Measurements from ENCODE around the gene COPRS.
"Not testable (repeated sequence)": the region's sequence is repeated elsewhere in the genome, so short reads cannot be mapped to it uniquely, and the experiment has no call there.

The COPRS gene

DNA sequence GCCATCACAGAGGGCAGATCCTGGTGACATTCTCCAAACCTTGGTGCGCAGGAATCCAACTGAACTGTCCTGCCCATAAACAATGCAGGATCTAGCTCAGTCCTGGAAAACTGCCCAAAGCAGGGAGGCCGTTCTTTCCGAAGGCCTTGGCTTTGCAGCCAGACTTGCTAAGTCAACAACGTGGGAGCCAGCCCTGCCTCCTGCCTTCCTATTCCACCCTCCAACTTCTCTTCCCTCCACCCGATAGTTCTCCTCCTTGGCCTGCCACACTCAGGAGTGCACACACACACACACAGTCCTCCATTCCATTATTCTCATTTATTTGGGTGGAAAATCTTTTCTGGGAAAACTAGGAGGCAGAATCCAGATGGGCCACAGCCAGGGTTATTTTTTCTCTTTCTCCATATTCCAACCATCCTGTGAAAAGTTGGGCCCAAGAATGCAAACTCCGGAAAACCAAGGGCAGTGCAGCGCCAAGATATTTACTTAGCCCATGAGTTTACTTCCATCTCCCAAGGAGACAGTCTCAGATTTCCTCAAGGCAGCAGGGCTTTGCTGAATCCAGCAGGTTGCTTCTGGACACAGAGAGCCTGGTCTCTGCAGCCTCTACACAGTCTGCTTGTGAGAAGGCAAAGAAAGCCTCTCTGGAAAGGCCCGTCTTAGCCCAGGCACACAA, 15.8 kb downstream of the COPRS start:
- DNase-seq, result no peak

- DNase-seq, result no peak
These were observed 16.6 kb downstream of the COPRS start for GRCh38 chr17:31842195-31843069.

DNA sequence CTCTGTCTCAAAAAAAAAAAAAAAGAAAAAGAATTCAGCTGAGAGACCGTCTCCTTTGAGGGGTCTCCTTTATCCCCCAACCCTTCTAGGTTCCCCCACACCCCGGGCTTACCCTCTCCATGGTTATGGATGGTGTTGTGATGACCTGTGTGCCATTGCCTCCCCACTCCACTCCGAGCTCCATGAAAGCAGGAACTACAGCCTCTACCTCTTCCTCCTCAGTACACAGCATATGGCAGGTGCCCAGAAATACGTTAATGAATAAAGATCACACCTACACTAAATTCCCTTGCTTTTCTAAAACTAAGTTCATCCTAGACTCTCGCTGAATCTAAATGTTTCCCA, 17.2 kb downstream of the COPRS start:
- DNase-seq, result no peak

DNA sequence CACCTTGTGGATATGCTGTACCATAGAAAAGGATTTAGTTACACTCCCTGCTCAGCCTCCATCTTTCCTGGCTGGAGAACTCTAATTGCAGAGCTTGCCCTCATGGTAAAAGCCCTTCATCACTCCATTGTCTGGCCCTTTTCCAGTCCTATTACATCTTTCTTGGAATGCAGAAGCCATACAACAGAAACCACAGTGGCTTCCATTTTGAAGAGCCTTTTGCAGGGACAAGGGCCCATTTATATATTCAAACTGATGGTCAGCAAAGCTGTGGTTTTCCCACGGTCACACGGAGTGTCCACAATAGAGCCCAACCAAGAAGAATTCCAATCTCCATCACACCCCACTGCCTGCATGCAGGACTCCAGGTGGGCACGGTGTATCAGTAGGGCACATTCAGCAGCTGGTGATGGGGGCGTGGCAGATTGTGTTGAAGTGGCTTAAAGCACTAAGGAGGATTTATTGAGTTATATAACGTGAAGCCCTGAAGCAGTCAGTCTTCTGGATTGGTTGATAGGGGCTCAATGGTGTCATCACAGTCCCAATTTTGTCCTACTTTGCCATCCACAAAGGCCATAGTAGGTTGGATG, 20.3 kb downstream of the COPRS start:
- DNase-seq, result no peak

DNA sequence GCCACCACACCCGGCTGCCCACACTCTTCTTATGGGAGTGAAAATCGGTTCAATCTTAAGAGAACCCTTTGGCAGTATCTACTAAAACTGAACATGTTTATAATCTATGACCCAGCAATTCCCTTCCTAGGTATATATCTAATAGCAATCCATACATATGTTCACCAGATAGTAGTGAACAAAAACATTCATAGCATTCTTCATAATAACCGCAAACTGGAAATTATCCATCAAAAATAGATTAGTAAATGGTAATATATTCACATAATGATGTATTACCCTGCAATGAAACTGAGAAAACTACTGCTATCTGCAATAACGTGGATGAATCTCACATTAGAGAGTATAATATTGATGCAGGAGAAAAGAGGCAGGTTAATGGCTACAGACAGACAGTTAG, 23.1 kb downstream of the COPRS start:
- DNase-seq, result no peak

GRCh38 chr17:31834448-31834847, 24.6 kb downstream of the COPRS start:
- DNase-seq, result no peak

DNA sequence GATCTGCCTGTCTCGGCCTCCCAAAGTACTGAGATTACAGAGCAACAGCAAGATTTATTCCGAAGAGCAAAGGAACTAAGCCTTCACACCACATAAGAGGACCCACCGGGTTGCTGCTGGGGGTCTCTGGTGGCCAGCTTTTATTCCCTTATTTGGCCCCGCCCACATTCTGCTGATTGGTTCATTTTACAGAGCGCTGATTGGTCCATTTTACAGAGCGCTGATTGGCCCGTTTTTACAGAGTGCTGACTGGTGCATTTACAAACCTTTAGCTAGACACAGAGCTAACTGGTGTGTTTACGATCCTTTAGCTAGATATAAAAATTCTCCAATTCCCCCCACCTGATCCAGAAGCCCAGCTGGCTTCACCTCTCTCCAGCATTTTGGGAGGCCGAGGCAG, 26.3 kb downstream of the COPRS start:
- no peak for DNase-seq

- no peak for DNase-seq
These were observed 27.8 kb downstream of the COPRS start for GRCh38 chr17:31830971-31831858.

DNA sequence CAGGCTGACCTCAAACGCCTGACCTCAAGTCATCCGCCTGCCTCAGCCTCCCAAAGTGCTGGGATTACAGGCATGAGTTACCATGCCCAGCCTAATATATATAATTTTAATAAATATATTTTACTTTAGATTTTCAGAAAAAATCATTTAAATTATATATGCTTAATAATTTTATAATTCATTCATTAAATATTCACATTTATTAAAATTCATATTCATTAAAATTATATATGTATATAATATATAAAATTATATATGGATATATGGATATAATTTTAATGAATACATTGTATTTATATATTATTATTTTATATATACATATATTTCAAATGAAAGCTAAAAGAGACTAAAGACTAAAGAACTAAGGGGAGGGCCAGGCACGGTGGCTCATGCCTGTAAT, 29.4 kb downstream of the COPRS start:
- no peak for DNase-seq

GRCh38 chr17:31828955-31829354, 30.1 kb downstream of the COPRS start:
- DNase-seq, result not testable (repeated sequence)

GRCh38 chr17:31825961-31826691, 32.9 kb downstream of the COPRS start:
- no peak for DNase-seq

GRCh38 chr17:31824766-31825360, 34.2 kb downstream of the COPRS start:
- no peak for DNase-seq

DNA sequence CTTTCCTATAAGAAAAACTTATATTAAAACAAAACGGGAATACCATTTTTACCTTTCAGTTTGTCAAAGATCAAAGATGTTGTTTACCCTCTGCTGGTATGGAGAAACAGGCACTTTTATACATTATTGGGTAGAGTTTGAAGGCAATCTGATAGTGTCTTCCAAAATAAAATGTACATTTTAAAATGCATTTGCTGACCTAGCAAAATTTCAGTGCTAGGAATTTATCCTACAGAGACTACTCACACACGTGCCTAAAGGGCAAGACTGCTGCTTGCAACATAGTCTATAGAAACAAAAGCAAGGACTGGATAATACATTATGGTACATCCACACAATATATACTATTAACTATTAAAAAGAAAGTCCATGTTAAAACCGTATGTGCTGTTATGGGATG, 36.0 kb downstream of the COPRS start:
- no peak for DNase-seq

- no peak for DNase-seq
These were observed 38.2 kb downstream of the COPRS start for GRCh38 chr17:31820691-31821435.

- no peak for DNase-seq
These were observed 39.5 kb downstream of the COPRS start for GRCh38 chr17:31819578-31819977.

GRCh38 chr17:31818863-31819262, 40.2 kb downstream of the COPRS start:
- not testable (repeated sequence) for DNase-seq

- no peak for DNase-seq
These were observed 43.8 kb downstream of the COPRS start for GRCh38 chr17:31815212-31815730.

- DNase-seq, result no peak
These were observed 47.9 kb downstream of the COPRS start for GRCh38 chr17:31811101-31811500.

DNA sequence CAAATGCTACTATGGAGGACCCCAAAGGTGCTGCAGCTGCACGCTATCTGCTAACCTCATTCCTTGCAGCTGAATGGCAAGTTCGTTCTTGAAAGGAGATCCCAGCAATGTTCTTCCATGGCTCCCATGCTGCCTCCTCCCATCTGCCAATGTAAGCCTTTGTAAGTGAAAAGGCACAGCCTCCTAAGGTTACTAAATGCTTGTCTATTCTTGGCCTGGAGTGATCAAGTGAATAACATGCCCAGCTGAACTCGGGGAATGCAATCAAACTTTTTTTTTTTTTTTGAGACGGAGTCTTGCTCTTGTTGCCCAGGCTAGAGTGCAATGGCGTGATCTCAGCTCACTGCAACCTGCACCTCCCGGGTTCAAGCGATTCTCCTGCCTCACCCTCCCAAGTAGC, 49.2 kb downstream of the COPRS start:
- DNase-seq, result not testable (repeated sequence)

GRCh38 chr17:31808521-31809050, 50.5 kb downstream of the COPRS start:
- DNase-seq, result no peak

- DNase-seq, result no peak
These were observed 51.2 kb downstream of the COPRS start for GRCh38 chr17:31807846-31808245.

Measured in GF-D8 (cell line).